Epithelial cell of proximal tubule (primary cell): ENCODE results near the gene F8. TPM values are rescaled to one million over a fixed set of nuclear protein-coding genes. Genes with fewer than 3 reads are reported as not detected.
"Not testable (repeated sequence)": the region's sequence is repeated elsewhere in the genome, so short reads cannot be mapped to it uniquely, and the experiment has no call there.

Experiments used
- DNase-seq: peaks from one replicate; pipeline ENCODE4 v3.0.0-alpha.2; 2011; ENCODE audit warnings: low read depth
- H3K4me3 ChIP-seq: 2 replicates; pipeline ENCODE4 v1.5.1; 2011; ENCODE audit warnings: low read depth, mild to moderate bottlenecking, low read length
- total RNA-seq: library from RNA; depleted of rRNA; stranded (reverse); fragments of >200 nt; gene quantifications from 2 replicates; pipeline ENCODE4 v1.2.3, GENCODE V29; 2015
- TF ChIP-seq, protein P1 (sequence below): conservative IDR thresholded peaks from 2 replicates; pipeline ENCODE4 v1.5.1; 2012; ENCODE audit warnings: low read depth, mild to moderate bottlenecking, low read length

The F8 gene
- total RNA-seq, 1 donor from 2014 or later, result 2.5 TPM

DNA sequence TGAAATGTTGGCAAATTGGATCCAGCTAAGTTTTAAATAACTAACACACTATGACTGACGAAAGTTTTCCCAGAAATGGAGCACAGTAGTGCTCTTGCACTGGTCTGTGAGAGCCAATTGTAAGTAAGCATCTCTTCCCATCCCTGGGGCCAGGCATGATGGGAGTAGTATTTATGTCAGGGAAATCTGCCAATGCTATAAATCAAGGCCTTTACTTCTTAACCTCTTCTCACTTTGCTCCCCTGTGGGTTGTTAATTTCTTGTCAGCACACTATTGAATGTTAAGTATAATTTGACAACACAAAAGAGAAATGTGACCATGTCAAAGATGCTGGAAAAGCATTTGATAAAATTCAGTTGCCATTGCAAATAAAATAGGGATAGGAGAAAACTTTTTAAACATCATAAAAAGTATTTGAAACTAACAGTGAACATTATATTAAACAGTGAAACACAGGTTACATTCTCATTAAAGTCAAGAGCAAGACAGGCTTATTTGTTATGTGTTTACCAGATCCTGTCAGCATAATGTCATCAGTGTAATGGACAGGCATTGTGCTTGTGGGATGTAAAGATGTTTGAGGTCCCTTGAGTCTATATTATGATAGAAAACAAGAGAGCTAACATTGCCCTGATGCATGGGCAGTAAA lies 131.4 kb downstream of the F8 start:
- H3K4me3 ChIP-seq, result no peak overlapping the region
- TF ChIP-seq, protein P1, sequence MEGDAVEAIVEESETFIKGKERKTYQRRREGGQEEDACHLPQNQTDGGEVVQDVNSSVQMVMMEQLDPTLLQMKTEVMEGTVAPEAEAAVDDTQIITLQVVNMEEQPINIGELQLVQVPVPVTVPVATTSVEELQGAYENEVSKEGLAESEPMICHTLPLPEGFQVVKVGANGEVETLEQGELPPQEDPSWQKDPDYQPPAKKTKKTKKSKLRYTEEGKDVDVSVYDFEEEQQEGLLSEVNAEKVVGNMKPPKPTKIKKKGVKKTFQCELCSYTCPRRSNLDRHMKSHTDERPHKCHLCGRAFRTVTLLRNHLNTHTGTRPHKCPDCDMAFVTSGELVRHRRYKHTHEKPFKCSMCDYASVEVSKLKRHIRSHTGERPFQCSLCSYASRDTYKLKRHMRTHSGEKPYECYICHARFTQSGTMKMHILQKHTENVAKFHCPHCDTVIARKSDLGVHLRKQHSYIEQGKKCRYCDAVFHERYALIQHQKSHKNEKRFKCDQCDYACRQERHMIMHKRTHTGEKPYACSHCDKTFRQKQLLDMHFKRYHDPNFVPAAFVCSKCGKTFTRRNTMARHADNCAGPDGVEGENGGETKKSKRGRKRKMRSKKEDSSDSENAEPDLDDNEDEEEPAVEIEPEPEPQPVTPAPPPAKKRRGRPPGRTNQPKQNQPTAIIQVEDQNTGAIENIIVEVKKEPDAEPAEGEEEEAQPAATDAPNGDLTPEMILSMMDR, result no peak

DNA sequence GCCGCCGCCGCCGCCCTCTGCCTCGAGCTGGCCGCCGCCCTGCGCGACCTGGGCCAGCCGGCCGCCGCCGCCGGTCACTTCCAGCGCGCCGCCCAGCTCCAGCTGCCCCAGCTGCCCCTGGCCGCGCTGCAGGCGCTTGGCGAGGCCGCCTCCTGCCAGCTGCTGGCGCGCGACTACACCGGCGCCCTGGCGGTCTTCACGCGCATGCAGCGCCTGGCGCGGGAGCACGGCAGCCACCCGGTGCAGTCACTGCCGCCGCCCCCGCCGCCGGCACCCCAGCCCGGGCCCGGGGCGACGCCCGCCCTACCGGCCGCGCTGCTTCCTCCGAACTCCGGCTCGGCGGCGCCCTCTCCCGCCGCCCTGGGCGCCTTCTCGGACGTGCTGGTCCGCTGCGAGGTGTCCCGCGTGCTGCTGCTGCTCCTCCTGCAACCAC lies 135.7 kb downstream of the F8 start:
- DNase-seq, H3K4me3 ChIP-seq: not testable (repeated sequence)

More for the DNA sequence above, 131.4 kb downstream of the F8 start:
- no peak for DNase-seq

DNA sequence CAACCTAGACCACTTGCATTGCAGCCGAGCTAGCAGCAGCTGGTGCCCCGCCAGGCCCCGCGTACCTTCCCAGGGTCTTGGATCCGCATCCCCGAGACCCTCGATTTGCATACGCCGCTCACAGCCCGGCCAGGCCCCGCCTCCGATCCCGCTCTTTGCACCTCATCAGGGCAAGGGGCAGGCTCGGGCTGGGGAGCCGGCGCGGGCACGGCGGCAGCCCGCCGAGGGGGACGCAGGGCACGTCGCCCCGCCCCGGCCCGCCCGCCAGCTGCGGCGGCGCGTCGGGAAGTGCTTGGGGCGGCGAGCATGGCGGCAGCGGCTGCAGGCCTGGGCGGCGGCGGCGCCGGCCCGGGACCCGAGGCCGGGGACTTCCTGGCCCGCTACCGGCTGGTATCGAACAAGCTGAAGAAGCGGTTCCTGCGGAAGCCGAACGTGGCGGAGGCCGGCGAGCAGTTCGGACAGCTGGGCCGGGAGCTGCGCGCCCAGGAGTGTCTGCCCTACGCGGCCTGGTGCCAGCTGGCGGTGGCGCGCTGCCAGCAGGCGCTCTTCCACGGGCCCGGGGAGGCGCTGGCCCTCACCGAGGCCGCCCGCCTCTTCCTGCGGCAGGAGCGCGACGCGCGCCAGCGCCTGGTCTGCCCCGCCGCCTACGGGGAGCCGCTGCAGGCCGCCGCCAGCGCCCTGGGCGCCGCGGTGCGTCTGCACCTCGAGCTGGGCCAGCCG lies 136.3 kb downstream of the F8 start, which contains the start of gene F8A1:
Gene F8A1 (plus strand): TSS at position 287 of the 720 bp plus-strand sequence. CDS start 20 bp downstream, at position 307.
- peak within 1 kb of the TSS; percentile 33 for H3K4me3 ChIP-seq

DNA sequence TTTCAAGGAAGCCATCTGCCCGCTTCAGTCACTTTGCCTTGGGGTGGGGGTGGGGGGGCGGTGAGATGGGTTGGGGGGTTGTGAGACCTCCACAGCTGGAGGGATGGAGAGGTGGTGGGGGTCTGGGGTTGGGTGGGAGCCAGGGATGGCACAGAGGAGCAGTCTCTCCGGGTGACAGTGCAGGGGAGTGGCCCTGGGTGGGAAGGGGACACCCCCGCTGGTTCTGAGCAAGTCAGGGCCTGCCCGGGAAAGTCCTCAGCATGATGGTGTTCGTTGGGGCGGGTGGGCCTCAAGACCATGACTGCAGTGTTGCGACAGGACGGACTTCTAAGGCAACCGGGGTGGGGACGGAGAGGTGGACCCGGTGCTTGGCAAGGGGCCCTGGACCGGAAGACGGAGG lies 137.0 kb downstream of the F8 start:
- not testable (repeated sequence) for DNase-seq, H3K4me3 ChIP-seq

More for the DNA sequence above, 136.3 kb downstream of the F8 start, which contains the start of gene F8A1:
- not testable (repeated sequence) for DNase-seq

DNA sequence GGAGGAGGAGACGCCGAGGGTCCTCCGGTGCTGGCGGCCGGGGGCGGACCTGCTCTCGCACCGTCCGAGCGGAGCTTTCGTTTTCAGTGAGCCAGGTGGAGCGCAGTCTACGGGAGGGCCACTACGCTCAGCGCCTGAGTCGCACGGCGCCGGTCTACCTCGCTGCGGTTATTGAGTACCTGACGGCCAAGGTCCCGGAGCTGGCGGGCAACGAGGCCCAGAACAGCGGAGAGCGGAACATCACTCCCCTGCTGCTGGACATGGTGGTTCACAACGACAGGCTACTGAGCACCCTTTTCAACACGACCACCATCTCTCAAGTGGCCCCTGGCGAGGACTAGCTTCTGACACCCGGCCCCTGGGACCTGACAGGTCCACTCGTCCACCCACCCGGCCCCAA lies 137.5 kb downstream of the F8 start:
- not testable (repeated sequence) for DNase-seq, H3K4me3 ChIP-seq

DNA sequence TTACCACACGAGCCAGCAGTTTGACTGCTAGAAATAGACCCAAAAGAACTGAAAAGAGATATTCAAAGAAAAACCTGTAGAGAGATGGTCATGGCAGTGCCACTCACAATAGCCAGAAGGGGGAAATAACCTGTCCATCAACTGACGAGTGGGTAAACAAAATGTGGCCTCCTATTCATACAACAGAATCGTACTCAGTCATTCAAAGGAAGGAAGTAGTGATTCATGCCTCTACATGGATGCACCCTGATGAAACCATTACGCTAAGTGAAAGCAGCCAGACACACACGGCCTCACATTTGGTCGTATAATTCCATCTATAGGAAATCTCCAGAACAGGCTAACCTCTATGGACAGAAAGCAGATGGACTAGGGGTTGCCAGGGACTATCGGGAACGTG lies 138.5 kb downstream of the F8 start:
- DNase-seq, H3K4me3 ChIP-seq: not testable (repeated sequence)

DNA sequence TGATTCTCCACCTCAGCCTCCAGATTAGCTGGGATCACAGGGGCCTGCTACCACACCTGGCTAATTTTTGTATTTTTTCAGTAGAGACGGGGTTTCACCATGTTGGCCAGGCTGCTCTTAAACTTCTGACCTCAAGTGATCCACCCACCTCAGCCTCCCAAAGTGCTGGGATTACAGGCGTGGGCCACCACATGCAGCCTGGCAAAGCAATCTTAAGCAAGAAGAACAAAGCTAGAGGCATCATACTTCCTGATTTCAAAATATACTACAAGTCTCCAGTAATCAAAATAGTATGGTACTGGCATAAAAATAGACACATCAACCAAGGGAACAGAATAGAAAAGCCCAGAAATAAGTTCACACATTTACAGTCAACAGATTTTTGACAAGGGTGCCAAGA lies 149.2 kb downstream of the F8 start:
- TF ChIP-seq, protein P1, result no peak
- DNase-seq, result no peak
- no peak overlapping the region for H3K4me3 ChIP-seq

DNA sequence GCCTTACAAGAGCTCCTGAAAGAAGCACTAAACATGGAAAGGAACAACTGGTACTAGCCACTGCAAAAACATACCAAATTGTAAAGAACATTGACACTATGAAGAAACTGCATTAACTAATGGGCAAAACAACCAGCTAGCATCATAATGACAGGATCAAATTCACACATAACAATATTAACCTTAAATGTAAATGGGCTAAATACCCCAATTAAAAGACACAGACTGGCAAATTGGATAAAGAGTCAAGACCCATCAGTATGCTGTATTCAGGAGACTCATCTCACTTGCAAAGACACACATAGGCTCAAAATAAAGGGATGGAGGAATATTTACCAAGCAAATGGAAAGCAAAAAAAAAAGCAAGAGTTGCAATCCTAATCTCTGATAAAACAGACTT lies 154.0 kb downstream of the F8 start:
- not testable (repeated sequence) for H3K4me3 ChIP-seq, DNase-seq

DNA sequence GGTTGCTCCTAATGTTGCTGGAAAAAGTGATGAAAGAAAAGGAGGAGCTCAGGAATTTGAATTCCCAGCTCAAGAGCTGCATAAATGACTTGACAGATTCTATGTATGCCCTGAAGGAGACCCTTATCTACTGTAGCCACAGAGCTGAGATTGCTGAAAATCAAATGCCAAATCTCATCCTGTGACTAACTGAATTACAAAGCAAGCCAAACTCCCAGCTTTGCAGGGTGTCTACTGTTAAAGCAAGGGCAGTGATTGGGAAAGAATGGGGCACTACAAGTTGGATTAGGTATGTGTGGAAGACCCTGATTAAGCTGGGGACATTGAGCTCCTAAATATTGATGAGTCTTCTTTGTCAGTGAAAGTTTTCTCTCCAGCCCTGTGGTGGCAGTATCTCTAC lies 167.3 kb downstream of the F8 start:
- H3K4me3 ChIP-seq, result no peak overlapping the region
- TF ChIP-seq, protein P1, result no peak

DNA sequence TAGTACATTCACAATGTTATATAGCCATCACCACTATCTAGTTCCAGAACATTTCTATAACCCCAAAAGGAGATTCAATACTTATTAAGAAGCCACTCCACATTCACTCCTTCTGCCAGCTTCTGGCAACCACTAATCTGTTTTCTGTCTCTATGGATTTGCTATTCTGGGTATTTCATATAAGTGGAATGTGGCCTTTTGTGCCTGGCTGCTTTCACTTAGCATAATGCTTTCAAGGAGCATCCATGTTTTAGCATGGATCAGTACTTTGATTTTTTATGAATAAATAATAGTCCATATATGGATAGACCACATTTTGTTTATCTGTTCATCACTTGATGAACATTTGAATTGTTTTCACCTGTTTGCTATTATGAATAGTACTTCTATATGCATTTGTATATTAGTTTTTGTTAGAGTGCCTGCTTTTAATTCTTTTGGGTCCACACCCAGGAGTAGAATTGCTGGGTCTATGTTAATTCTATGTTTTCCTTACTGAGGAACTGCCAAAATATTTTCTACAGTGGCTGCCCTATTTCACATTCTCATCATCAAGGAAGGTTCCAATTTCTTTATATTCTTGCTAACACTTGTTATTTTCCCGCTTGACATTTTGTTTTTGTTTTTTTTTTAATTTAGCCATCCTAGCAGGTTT lies 171.4 kb downstream of the F8 start:
- TF ChIP-seq, protein P1, result no peak
- no peak for DNase-seq
- no peak overlapping the region for H3K4me3 ChIP-seq

More for the DNA sequence above, 167.3 kb downstream of the F8 start:
- no peak for DNase-seq
